ENCODE measurements around the gene ASTN1. TPM values are rescaled to one million over a fixed set of nuclear protein-coding genes. Genes with fewer than 3 reads are reported as not detected.

Gene ASTN1
- total RNA-seq, 1 experiment from 2014 or later: 0.42 TPM

DNA sequence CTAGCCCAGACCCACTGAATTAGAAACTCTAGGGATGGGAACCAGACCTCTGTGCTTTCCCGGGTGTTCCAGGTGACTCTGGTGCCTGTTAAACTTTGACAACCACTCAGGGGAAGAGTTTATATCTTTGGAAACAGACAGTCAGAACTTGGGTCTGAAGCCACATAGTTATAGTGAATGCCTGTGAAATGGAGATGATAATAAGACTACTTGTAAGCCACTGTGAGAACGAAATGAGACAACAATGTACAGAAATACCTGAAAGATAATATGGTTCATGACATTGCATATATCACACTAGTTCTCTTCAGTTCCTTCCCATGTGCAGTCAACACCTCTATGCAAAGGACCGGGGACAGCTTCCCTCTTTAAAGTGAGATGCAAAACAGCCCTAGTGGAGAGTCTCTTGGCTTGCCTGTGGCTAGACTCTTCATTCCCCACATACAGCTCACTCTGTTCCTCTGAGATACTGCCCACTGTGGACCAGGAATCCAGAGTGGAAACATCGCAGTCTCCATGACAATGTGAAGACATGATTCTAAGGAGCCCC, 287.5 kb downstream of the ASTN1 start:
- Histone ChIP-seq H4K20me1 (ENCODE audit: insufficient read depth) (no peaks in the 10 kb centered on the region), H3K27me3 (ENCODE audit: insufficient read depth, low read length) (peaks cover 27% of the 10 kb centered on the region), H3K4me1 (ENCODE audit: control insufficient read depth in 1 of 2, insufficient read depth in 2 of 2, low read length in 2 of 2) (no peaks in the 10 kb centered on the region), H3K9me3 (ENCODE audit: control insufficient read depth in 1 of 2, insufficient read depth in 1 of 2, low read depth in 1 of 2, low read length in 2 of 2) (no peaks in the 10 kb centered on the region), H3K4me3 (replicated peaks in 1 of 2; ENCODE audit: low read depth in 1 of 2, low read length in 2 of 2) (no peak overlapping the region), H3K79me2 (ENCODE audit: insufficient read depth, low read length) (no peaks in the 10 kb centered on the region), H3K4me2 (ENCODE audit: low read length) (no peak overlapping the region), H3K27ac (ENCODE audit: low read depth, low read length) (no peak overlapping the region), H3K9ac (ENCODE audit: low read length) (no peak overlapping the region), H3K36me3 (ENCODE audit: control insufficient read depth in 1 of 2, insufficient read depth in 2 of 2, low read length in 2 of 2) (no peaks in the 10 kb centered on the region), H2AFZ (ENCODE audit: low read depth, low read length, poor library complexity, severe bottlenecking) (no peak overlapping the region), H3K9me2 (ENCODE audit: insufficient read depth) (no peaks in the 10 kb centered on the region)
- intact Hi-C loops (cut with micrococcal nuclease): no loop called here
- CTCF ChIA-PET: no interaction called here
- TF ChIP-seq POLR2A (IDR thresholded peaks at IDR 0.05; ENCODE audit: borderline replicate concordance, extremely low read depth, insufficient read depth, insufficient read length) (no peak), EZH2 (IDR thresholded peaks at IDR 0.05) (no peak), JUND (IDR thresholded peaks at IDR 0.05) (no peak)
- TF ChIP-seq, protein P1, sequence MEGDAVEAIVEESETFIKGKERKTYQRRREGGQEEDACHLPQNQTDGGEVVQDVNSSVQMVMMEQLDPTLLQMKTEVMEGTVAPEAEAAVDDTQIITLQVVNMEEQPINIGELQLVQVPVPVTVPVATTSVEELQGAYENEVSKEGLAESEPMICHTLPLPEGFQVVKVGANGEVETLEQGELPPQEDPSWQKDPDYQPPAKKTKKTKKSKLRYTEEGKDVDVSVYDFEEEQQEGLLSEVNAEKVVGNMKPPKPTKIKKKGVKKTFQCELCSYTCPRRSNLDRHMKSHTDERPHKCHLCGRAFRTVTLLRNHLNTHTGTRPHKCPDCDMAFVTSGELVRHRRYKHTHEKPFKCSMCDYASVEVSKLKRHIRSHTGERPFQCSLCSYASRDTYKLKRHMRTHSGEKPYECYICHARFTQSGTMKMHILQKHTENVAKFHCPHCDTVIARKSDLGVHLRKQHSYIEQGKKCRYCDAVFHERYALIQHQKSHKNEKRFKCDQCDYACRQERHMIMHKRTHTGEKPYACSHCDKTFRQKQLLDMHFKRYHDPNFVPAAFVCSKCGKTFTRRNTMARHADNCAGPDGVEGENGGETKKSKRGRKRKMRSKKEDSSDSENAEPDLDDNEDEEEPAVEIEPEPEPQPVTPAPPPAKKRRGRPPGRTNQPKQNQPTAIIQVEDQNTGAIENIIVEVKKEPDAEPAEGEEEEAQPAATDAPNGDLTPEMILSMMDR (IDR thresholded peaks at IDR 0.05 in 2 of 3, conservative IDR thresholded peaks at IDR 0.05 in 1 of 3; ENCODE audit: borderline replicate concordance in 1 of 3, insufficient read depth in 1 of 3, low read depth in 2 of 3, low read length in 2 of 3): no peak
- RAD21 ChIA-PET (ENCODE audit: low non-redundant PET in 1 of 2, low total read pairs in 2 of 2, uncharacterized antibody in 2 of 2, unreplicated experiment in 2 of 2): no interaction called here
- POLR2A ChIA-PET: no interaction called here
- ATAC-seq (no peak), DNase-seq (ENCODE audit: low read depth, low spot score) (no peak)
- no TSS peak for BruUV-seq (replicated peaks)

DNA sequence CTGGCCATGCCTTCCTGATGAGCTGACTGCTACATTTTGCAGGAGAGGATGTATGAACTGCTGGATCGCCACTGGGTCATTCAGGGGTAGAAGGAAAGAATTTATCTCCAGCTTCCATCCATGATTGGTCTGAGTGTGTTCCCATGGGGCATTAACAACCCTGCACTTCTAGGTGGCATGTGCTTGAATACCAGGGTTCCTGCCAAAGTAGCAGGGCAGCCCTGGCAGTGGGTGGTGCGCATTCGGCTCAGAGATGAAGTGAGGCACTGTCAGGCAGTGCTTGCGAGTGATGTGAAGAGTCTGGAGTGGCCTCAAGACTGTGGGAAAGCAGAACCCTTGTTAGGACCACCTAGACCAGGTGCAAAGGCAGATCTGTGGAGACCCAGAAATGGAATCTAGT, 294.9 kb downstream of the ASTN1 start:
- Histone ChIP-seq H3K9ac (ENCODE audit: low read length) (no peak overlapping the region), H4K20me1 (ENCODE audit: insufficient read depth) (no peaks in the 10 kb centered on the region), H3K9me2 (ENCODE audit: insufficient read depth) (no peaks in the 10 kb centered on the region), H3K36me3 (ENCODE audit: control insufficient read depth in 1 of 2, insufficient read depth in 2 of 2, low read length in 2 of 2) (no peaks in the 10 kb centered on the region), H3K9me3 (ENCODE audit: control insufficient read depth in 1 of 2, insufficient read depth in 1 of 2, low read depth in 1 of 2, low read length in 2 of 2) (no peaks in the 10 kb centered on the region), H3K4me1 (ENCODE audit: control insufficient read depth in 1 of 2, insufficient read depth in 2 of 2, low read length in 2 of 2) (no peaks in the 10 kb centered on the region), H3K27ac (ENCODE audit: low read depth, low read length) (no peak overlapping the region), H3K27me3 (ENCODE audit: insufficient read depth, low read length) (peaks cover 13% of the 10 kb centered on the region; the same call in 1 of the 2 replicates), H3K79me2 (ENCODE audit: insufficient read depth, low read length) (no peaks in the 10 kb centered on the region), H3K4me3 (replicated peaks in 1 of 2; ENCODE audit: low read depth in 1 of 2, low read length in 2 of 2) (no peak overlapping the region), H3K4me2 (ENCODE audit: low read length) (no peak overlapping the region), H2AFZ (ENCODE audit: low read depth, low read length, poor library complexity, severe bottlenecking) (no peak overlapping the region)
- ATAC-seq: no peak
- ChIA-PET RAD21 (ENCODE audit: low non-redundant PET in 1 of 2, low total read pairs in 2 of 2, uncharacterized antibody in 2 of 2, unreplicated experiment in 2 of 2) (no interaction called here), POLR2A (no interaction called here), CTCF (no interaction called here)
- intact Hi-C loops (cut with micrococcal nuclease): no loop called here
- no peak for TF ChIP-seq RAD21 (IDR thresholded peaks at IDR 0.05; ENCODE audit: low read depth)
- no peak for TF ChIP-seq ELF1 (IDR thresholded peaks at IDR 0.05; ENCODE audit: borderline replicate concordance, low read depth)
- TF ChIP-seq SIN3A (IDR thresholded peaks at IDR 0.05; ENCODE audit: low read depth): no peak
- no TSS peak for BruUV-seq (replicated peaks)
- no peak for DNase-seq (ENCODE audit: low read depth, low spot score)

All from HCT116 (cell line).